Breast epithelium (tissue), 4 donors: Measurements from ENCODE around the gene NFIX. TPM values are rescaled to one million over a fixed set of nuclear protein-coding genes. Genes with fewer than 3 reads are reported as not detected.

ENCODE experiments used
- DNase-seq, 2 donors: peaks; one replicate each; pipeline ENCODE4 v3.0.0-alpha.2; 2019; ENCODE audit warnings: low spot score in 2 of 2
- H3K27ac ChIP-seq, 2 donors: fragments of 200-600 bp; sonication (generic) in 1 of 2; one replicate each; pipeline ENCODE4 v1.5.1; 2016 to 2019; ENCODE audit warnings: mild to moderate bottlenecking in 1 of 2
- H3K27me3 ChIP-seq, 2 donors: fragments of 200-600 bp; sonication (generic) in 1 of 2; one replicate each; pipeline versions ENCODE4 v1.5.1 to v1.6.0; 2017 to 2019; ENCODE audit warnings: control low read depth in 1 of 2, mild to moderate bottlenecking in 1 of 2
- H3K36me3 ChIP-seq: fragments of 200-600 bp; one replicate; pipeline ENCODE4 v1.5.1; 2019
- H3K4me1 ChIP-seq, 2 donors: fragments of 200-600 bp; sonication (generic); one replicate each; pipeline ENCODE4 v1.5.1; 2016 to 2019; ENCODE audit warnings: control low read depth in 1 of 2
- H3K4me3 ChIP-seq, 3 donors: fragments of 200-600 bp; sonication (generic); 1 replicate in 2 of 3; 2 replicates in 1 of 3; pipeline ENCODE4 v1.5.1; 2016 to 2019; ENCODE audit warnings: mild to moderate bottlenecking in 3 of 3, moderate library complexity in 2 of 3
- H3K9me3 ChIP-seq, 2 donors: fragments of 200-600 bp; sonication (generic) in 1 of 2; one replicate each; pipeline ENCODE4 v1.5.1; 2016 to 2019; ENCODE audit warnings: control low read depth in 1 of 2
- CTCF ChIP-seq, 3 donors: fragments of 450-650 bp; IDR thresholded peaks; one replicate each; pipeline ENCODE4 v1.5.1; 2016 to 2017; ENCODE audit warnings: antibody characterized with exemption in 3 of 3, mild to moderate bottlenecking in 3 of 3, moderate library complexity in 3 of 3
- POLR2A ChIP-seq: fragments of 450-650 bp; IDR thresholded peaks from one replicate; pipeline ENCODE4 v1.6.1; 2016; ENCODE audit warnings: antibody characterized with exemption, mild to moderate bottlenecking, moderate library complexity
- POLR2AphosphoS5 ChIP-seq, 3 donors: sonication (generic); formaldehyde crosslinking; IDR thresholded peaks; one replicate each; pipeline ENCODE4 v1.6.1; 2017; ENCODE audit warnings: antibody characterized with exemption in 3 of 3
- intact Hi-C: fragments of 100-400 bp; cut with DNase I; formaldehyde crosslinking; loops from one replicate; pipeline ENCODE4 v1.15.1; 2023; ENCODE audit warnings: low total_unique reads
- total RNA-seq, 3 donors: library from RNA; depleted of rRNA; stranded (reverse); fragments of >200 nt; gene quantifications; one replicate each; pipeline ENCODE4 v1.1.0, GENCODE V29; 2016

The NFIX gene
- total RNA-seq, 3 donors from 2014 or later: 43.6 to 53.9 (median 52.8) TPM

- Histone ChIP-seq H3K27me3 (no peaks in the 10 kb centered on the region), H3K36me3 (no peaks in the 10 kb centered on the region), H3K9me3 (no peaks in the 10 kb centered on the region), H3K4me1 (peaks cover 16 to 65% of the 10 kb centered on the region in 2 donors), H3K4me3 (no peak overlapping the region), H3K27ac (peak overlapping the region; percentile 56 to 69)
- intact Hi-C loops: no loop called here
- TF ChIP-seq POLR2A (no peak), CTCF (IDR thresholded peaks at IDR 0.05) (no peak), POLR2AphosphoS5 (IDR thresholded peaks at IDR 0.05) (no peak)
- DNase-seq: no peak
Measured at GRCh38 chr19:13064092-13064489, 68.8 kb downstream of the NFIX start.

- H3K4me1 ChIP-seq: peaks cover 3 to 58% of the 10 kb centered on the region in 2 donors
- TF ChIP-seq POLR2A: no peak
- no peaks in the 10 kb centered on the region for H3K27me3 ChIP-seq
- no peak for DNase-seq
- intact Hi-C loops: no loop called here
- H3K36me3 ChIP-seq: no peaks in the 10 kb centered on the region
- no peak overlapping the region for H3K4me3 ChIP-seq
- H3K9me3 ChIP-seq: no peaks in the 10 kb centered on the region
- H3K27ac ChIP-seq: peak overlapping the region; percentile 33 to 69
Measured at GRCh38 chr19:13066226-13066625, 71.0 kb downstream of the NFIX start.

GRCh38 chr19:13066933-13067807 lies 71.9 kb downstream of the NFIX start:
- no peak overlapping the region for H3K4me3 ChIP-seq
- H3K27ac ChIP-seq: peak overlapping the region; percentile 69 to 83
- intact Hi-C loops: no loop called here

GRCh38 chr19:13068085-13068846 lies 73.0 kb downstream of the NFIX start:
- TF ChIP-seq POLR2A (no peak), CTCF (IDR thresholded peaks at IDR 0.05) (no peak), POLR2AphosphoS5 (IDR thresholded peaks at IDR 0.05) (no peak)
- intact Hi-C loops: no loop called here
- DNase-seq: no peak
- Histone ChIP-seq H3K4me1 (peaks cover 3 to 48% of the 10 kb centered on the region in 2 donors), H3K27me3 (no peaks in the 10 kb centered on the region), H3K9me3 (no peaks in the 10 kb centered on the region), H3K36me3 (no peaks in the 10 kb centered on the region), H3K4me3 (no peak overlapping the region), H3K27ac (peak overlapping the region; percentile 71 to 83)

More at GRCh38 chr19:13066933-13067807, 71.9 kb downstream of the NFIX start:
- Histone ChIP-seq H3K27me3 (no peaks in the 10 kb centered on the region), H3K4me1 (peaks cover 3 to 51% of the 10 kb centered on the region in 2 donors), H3K9me3 (no peaks in the 10 kb centered on the region), H3K36me3 (no peaks in the 10 kb centered on the region)
- DNase-seq: no peak
- TF ChIP-seq POLR2AphosphoS5 (IDR thresholded peaks at IDR 0.05) (no peak), POLR2A (no peak), CTCF (IDR thresholded peaks at IDR 0.05) (no peak)

- Histone ChIP-seq H3K4me1 (peaks cover 3 to 42% of the 10 kb centered on the region in 2 donors), H3K36me3 (no peaks in the 10 kb centered on the region), H3K4me3 (peak overlapping the region in 1 of 3 donors; percentile 13), H3K27me3 (no peaks in the 10 kb centered on the region), H3K9me3 (no peaks in the 10 kb centered on the region), H3K27ac (peak overlapping the region; percentile 71 to 83)
- TF ChIP-seq CTCF (IDR thresholded peaks at IDR 0.05) (no peak), POLR2AphosphoS5 (IDR thresholded peaks at IDR 0.05) (no peak), POLR2A (no peak)
- DNase-seq: no peak
- intact Hi-C loops: no loop called here
Measured at GRCh38 chr19:13069415-13070359, 74.4 kb downstream of the NFIX start.
